ENCODE results near the gene GPS2. TPM values are rescaled to one million over a fixed set of nuclear protein-coding genes. Genes with fewer than 3 reads are reported as not detected.

GPS2 gene
- total and polyA plus RNA-seq, 2 of the 4 experiments (the other 2 are of a cell fraction): 36.2 to 50.9 TPM

- Histone ChIP-seq H3K27ac (ENCODE audit: insufficient read depth, low read length) (no peak overlapping the region), H3K4me1 (ENCODE audit: control insufficient read depth, insufficient read depth, low read length) (peaks cover 3% of the 10 kb centered on the region), H2BK15ac (ENCODE audit: low read depth, low read length) (no peak overlapping the region), H3K18ac (ENCODE audit: low read depth, low read length) (no peak overlapping the region), H3K79me1 (ENCODE audit: low read depth in 1 of 2, low read length in 2 of 2) (no peaks in the 10 kb centered on the region), H3K14ac (replicated peaks; ENCODE audit: low read depth, low read length) (no peak overlapping the region), H3K9me3 (ENCODE audit: control insufficient read depth, insufficient read depth, low read length) (no peaks in the 10 kb centered on the region; the same call in 1 of the 2 replicates), H2AK5ac (ENCODE audit: low read depth, low read length) (no peak overlapping the region), H3K9ac (ENCODE audit: low read depth, low read length) (no peak overlapping the region), H3K27me3 (ENCODE audit: control insufficient read depth, insufficient read depth, low read length) (peaks cover 44% of the 10 kb centered on the region), H3K9me1 (ENCODE audit: insufficient read depth, low read length) (no peaks in the 10 kb centered on the region; the same call in 1 of the 2 replicates), H3K4me3 (ENCODE audit: insufficient read depth, low read depth, low read length) (no peak overlapping the region; the same call in 1 of the 2 replicates), H3K36me3 (ENCODE audit: control insufficient read depth, insufficient read depth, low read length) (no peaks in the 10 kb centered on the region), H4K5ac (ENCODE audit: low read depth, low read length) (no peak overlapping the region), H2AK9ac (replicated peaks; ENCODE audit: low read depth, low read length, poor library complexity) (peak overlapping the region; percentile 20), H2BK120ac (ENCODE audit: low read depth, low read length) (no peak overlapping the region), H4K20me1 (ENCODE audit: insufficient read depth, low read length) (0 out of 2 replicates have a peak, but pooled peaks cover 3% of the 10 kb centered on the region), H3K4ac (ENCODE audit: low read depth, low read length) (no peak overlapping the region), H4K8ac (ENCODE audit: low read depth in 2 of 2, low read length in 2 of 2) (peak overlapping the region in 1 of 2 experiments; percentile 83; a peak in 1 of 4 replicates), H3K4me2 (ENCODE audit: low read depth, low read length) (peak overlapping the region; percentile 62), H2BK20ac (ENCODE audit: low read depth, low read length) (no peak overlapping the region), H4K91ac (ENCODE audit: insufficient read depth, low read depth, low read length) (no peak overlapping the region), H2AFZ (replicated peaks; ENCODE audit: low read length, poor library complexity) (peak overlapping the region; percentile 88), H3K23ac (ENCODE audit: low read depth, low read length) (no peak overlapping the region; the same call in 1 of the 2 replicates), H3K56ac (ENCODE audit: extremely low read depth, insufficient read depth, low read length) (no peak overlapping the region), H2BK5ac (ENCODE audit: low read depth, low read length, poor library complexity, severe bottlenecking) (no peak overlapping the region)
- BruUV-seq (replicated peaks): no TSS peak
- in situ Hi-C loops (cut with MboI; ENCODE audit: low sequenced_read_pairs): no loop called here
- dilution Hi-C loops (cut with HindIII; ENCODE audit: low sequenced_read_pairs, unreplicated experiment): no loop called here
- DNase-seq: peak; percentile 74
- intact Hi-C loops (cut with micrococcal nuclease): loop anchor here (1.0 to 5.0 kb wide), 4 partner anchors 16 to 251 kb away; partner anchors contain the start of gene PHF23
- ChIA-PET POLR2A (ENCODE audit: unreplicated experiment) (no interaction called here), CTCF (interaction anchor here (0.5 to 2.0 kb wide), 8 partner anchors 9 to 250 kb away, joined by 3 to 17 read pairs (median 4); partner anchors contain the start of gene SLC2A4)
- ATAC-seq (ENCODE audit: low read depth): peak; percentile 93
- TF ChIP-seq RFX5 (IDR thresholded peaks at IDR 0.05; ENCODE audit: low read depth, low read length) (no peak), RAD21 (IDR thresholded peaks at IDR 0.05; ENCODE audit: low read length) (peak; percentile 95), BHLHE40 (IDR thresholded peaks at IDR 0.05; ENCODE audit: low read depth, low read length) (peak; percentile 94), CTCF (conservative IDR thresholded peaks at IDR 0.05; ENCODE audit: low read depth, low read length) (peak; percentile 94), USF2 (IDR thresholded peaks at IDR 0.05; ENCODE audit: low read depth, low read length) (peak; percentile 92), POLR2A (IDR thresholded peaks at IDR 0.05; ENCODE audit: low read depth, low read length) (0 out of 2 replicates have a peak, but pooled peaks have one; percentile 39), RCOR1 (IDR thresholded peaks at IDR 0.05; ENCODE audit: insufficient replicate concordance, low read length) (no peak), FOS (IDR thresholded peaks at IDR 0.05; ENCODE audit: low read depth, low read length) (0 out of 2 replicates have a peak, but pooled peaks have one; percentile 13), MAZ (IDR thresholded peaks at IDR 0.05; ENCODE audit: borderline replicate concordance, low read depth, low read length) (peak; percentile 66; the same call in 1 of the 2 replicates), MXI1 (IDR thresholded peaks at IDR 0.05; ENCODE audit: borderline replicate concordance, low read depth, low read length) (peak; percentile 98), CEBPB (IDR thresholded peaks at IDR 0.05; ENCODE audit: low read depth, low read length) (no peak), SMC3 (IDR thresholded peaks at IDR 0.05; ENCODE audit: low read depth, low read length) (peak; percentile 92)
- 3% methylated on average over 30 of the region's 51 CpGs; no CpG with 5 or more reads in 1 of the 2 experiments for WGBS, 2 experiments (ENCODE audit: extremely low coverage in 2 of 2, insufficient read length in 1 of 2)
These were observed 18.8 kb downstream of the GPS2 start for GRCh38 chr17:7296189-7296861.

Measured in IMR-90 (cell line).